H4 (cell line): ENCODE measurements around the gene AFF3. TPM values are rescaled to one million over a fixed set of nuclear protein-coding genes. Genes with fewer than 3 reads are reported as not detected.
"Not testable (repeated sequence)": the region's sequence is repeated elsewhere in the genome, so short reads cannot be mapped to it uniquely, and the experiment has no call there.

Experiments used
- DNase-seq: peaks from one replicate; pipeline ENCODE4 v3.0.0-alpha.2; 2015; ENCODE audit warnings: low spot score
- total RNA-seq: library from RNA; depleted of rRNA; stranded (reverse); fragments of >200 nt; shearing (Covaris generic); gene quantifications from 2 replicates; pipeline ENCODE4 v1.2.3, GENCODE V29; 2014

Gene AFF3
- total RNA-seq, 1 experiment from 2014 or later: 0.37 TPM

- no peak for DNase-seq
Measured at GRCh38 chr2:100151310-100151709, 8.9 kb upstream of the AFF3 start.

GRCh38 chr2:100148883-100149282 lies 6.5 kb upstream of the AFF3 start:
- no peak for DNase-seq

- DNase-seq: no peak
Measured at GRCh38 chr2:100146657-100146960, 4.2 kb upstream of the AFF3 start.

- DNase-seq: no peak
Measured at GRCh38 chr2:100145893-100146656, 3.7 kb upstream of the AFF3 start.

- DNase-seq: no peak
Measured at GRCh38 chr2:100143286-100143685, 896 bp upstream of the AFF3 start.

- DNase-seq: no peak
Measured at GRCh38 chr2:100141906-100142305, 484 bp downstream of the AFF3 start.

GRCh38 chr2:100140582-100140981 lies 1.8 kb downstream of the AFF3 start:
- DNase-seq: no peak

GRCh38 chr2:100137866-100138570 lies 4.4 kb downstream of the AFF3 start:
- no peak for DNase-seq

GRCh38 chr2:100137318-100137717 lies 5.1 kb downstream of the AFF3 start:
- no peak for DNase-seq

GRCh38 chr2:100136310-100136709 lies 6.1 kb downstream of the AFF3 start:
- DNase-seq: no peak

GRCh38 chr2:100135415-100135814 lies 7.0 kb downstream of the AFF3 start:
- no peak for DNase-seq

GRCh38 chr2:100130595-100131391 lies 11.6 kb downstream of the AFF3 start:
- no peak for DNase-seq

- DNase-seq: no peak
Measured at GRCh38 chr2:100126897-100127401, 15.4 kb downstream of the AFF3 start.

- DNase-seq: no peak
Measured at GRCh38 chr2:100126201-100126600, 16.2 kb downstream of the AFF3 start.

- DNase-seq: no peak
Measured at GRCh38 chr2:100125626-100126025, 16.8 kb downstream of the AFF3 start.

- no peak for DNase-seq
Measured at GRCh38 chr2:100124761-100125160, 17.6 kb downstream of the AFF3 start.

- DNase-seq: no peak
Measured at GRCh38 chr2:100121124-100121718, 21.2 kb downstream of the AFF3 start.

GRCh38 chr2:100119235-100119634 lies 23.2 kb downstream of the AFF3 start:
- no peak for DNase-seq

- DNase-seq: no peak
Measured at GRCh38 chr2:100113990-100114433, 28.4 kb downstream of the AFF3 start.

GRCh38 chr2:100110614-100111000 lies 31.8 kb downstream of the AFF3 start:
- no peak for DNase-seq

GRCh38 chr2:100109986-100110613 lies 32.3 kb downstream of the AFF3 start:
- DNase-seq: no peak

- DNase-seq: not testable (repeated sequence)
Measured at GRCh38 chr2:100108648-100109020, 33.8 kb downstream of the AFF3 start.
